ENCODE data around the gene TMEM270. TPM values are rescaled to one million over a fixed set of nuclear protein-coding genes. Genes with fewer than 3 reads are reported as not detected.
A peak's percentile ranks its signal among the peaks of the same experiment; 100 is the strongest.

TMEM270 gene, protein sequence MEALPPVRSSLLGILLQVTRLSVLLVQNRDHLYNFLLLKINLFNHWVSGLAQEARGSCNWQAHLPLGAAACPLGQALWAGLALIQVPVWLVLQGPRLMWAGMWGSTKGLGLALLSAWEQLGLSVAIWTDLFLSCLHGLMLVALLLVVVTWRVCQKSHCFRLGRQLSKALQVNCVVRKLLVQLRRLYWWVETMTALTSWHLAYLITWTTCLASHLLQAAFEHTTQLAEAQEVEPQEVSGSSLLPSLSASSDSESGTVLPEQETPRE
- 1.1 TPM for total RNA-seq (2021; ENCODE audit: unreplicated experiment)
- 0.81 and 0.85 TPM in 2 replicates for polyA plus RNA-seq (2012)
- percentile 21 among the genes with signal in this experiment for Bru-seq, nascent RNA
- not detected for BruChase-seq, experiment 1, labeled RNA remaining after a 6-hour chase
- percentile 7 among the genes with signal in this experiment for BruChase-seq, experiment 2, labeled RNA remaining after a 2-hour chase
- long read RNA-seq, partial matches to known transcripts, result 0 of 1 reads
- long read RNA-seq, other reads (novel, unspliced or antisense), result 1 of 1 reads

DNA sequence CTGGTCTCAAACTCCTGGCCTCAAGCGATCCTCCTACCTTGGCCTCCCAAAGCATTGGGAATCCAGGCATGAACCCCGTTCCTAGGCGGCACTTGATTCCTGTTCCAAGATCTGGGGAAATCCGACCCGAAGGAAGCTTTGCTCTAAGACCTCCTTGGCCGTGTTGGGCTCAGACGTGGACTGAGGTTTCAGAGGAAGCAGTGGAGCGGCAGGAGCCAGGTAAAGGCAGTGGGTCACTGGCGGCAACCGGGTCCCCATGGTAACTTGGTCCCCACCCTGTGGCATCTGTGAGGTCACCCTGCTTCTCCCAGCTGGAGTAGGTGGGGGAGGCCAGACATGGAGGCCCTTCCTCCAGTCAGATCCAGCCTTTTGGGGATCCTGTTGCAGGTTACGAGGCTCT is at the start of gene TMEM270:
Gene TMEM270, plus strand, starts transcription at position 301 of the 400 bp plus-strand sequence. Its CDS starts 36 bp downstream, at position 337.
- ChIA-PET POLR2A (no interaction called here), CTCF (no interaction called here), RAD21 (ENCODE audit: low non-redundant PET in 1 of 2, low total read pairs in 2 of 2, uncharacterized antibody in 2 of 2, unreplicated experiment in 2 of 2) (no interaction called here)
- Histone ChIP-seq H4K20me1 (ENCODE audit: insufficient read depth) (no peaks in the 10 kb centered on the region), H3K4me2 (ENCODE audit: low read length) (no peak within 1 kb of the TSS), H3K4me1 (ENCODE audit: control insufficient read depth in 1 of 2, insufficient read depth in 2 of 2, low read length in 2 of 2) (peaks cover 0 to 22% of the 10 kb centered on the region in 2 experiments; a peak in 3 of 4 replicates), H3K27ac (ENCODE audit: low read depth, low read length) (no peak within 1 kb of the TSS), H2AFZ (ENCODE audit: low read depth, low read length, poor library complexity, severe bottlenecking) (no peak within 1 kb of the TSS), H3K79me2 (ENCODE audit: insufficient read depth, low read length) (no peaks in the 10 kb centered on the region), H3K9me2 (ENCODE audit: insufficient read depth) (no peaks in the 10 kb centered on the region), H3K36me3 (ENCODE audit: control insufficient read depth in 1 of 2, insufficient read depth in 2 of 2, low read length in 2 of 2) (no peaks in the 10 kb centered on the region), H3K27me3 (ENCODE audit: insufficient read depth, low read length) (no peaks in the 10 kb centered on the region), H3K9me3 (ENCODE audit: control insufficient read depth in 1 of 2, insufficient read depth in 1 of 2, low read depth in 1 of 2, low read length in 2 of 2) (no peaks in the 10 kb centered on the region), H3K9ac (ENCODE audit: low read length) (no peak within 1 kb of the TSS), H3K4me3 (replicated peaks in 1 of 2; ENCODE audit: low read depth in 1 of 2, low read length in 2 of 2) (no peak within 1 kb of the TSS)
- no TSS peak for BruUV-seq (replicated peaks)
- no peak for ATAC-seq
- no peak for DNase-seq (ENCODE audit: low read depth, low spot score)
- no peak for TF ChIP-seq EGR1 (IDR thresholded peaks at IDR 0.05; ENCODE audit: low read depth)
- no peak for TF ChIP-seq EZH2phosphoT487 (IDR thresholded peaks at IDR 0.05; ENCODE audit: borderline replicate concordance)
- TF ChIP-seq CEBPB (IDR thresholded peaks at IDR 0.05; ENCODE audit: low read depth), result no peak
- no peak for TF ChIP-seq TCF7L2 (IDR thresholded peaks at IDR 0.05; ENCODE audit: borderline replicate concordance, extremely low read depth, insufficient read depth, insufficient read length)
- TF ChIP-seq JUND (IDR thresholded peaks at IDR 0.05), result no peak
- no peak for TF ChIP-seq POLR2AphosphoS5 (IDR thresholded peaks at IDR 0.05; ENCODE audit: low read depth, low read length)
- TF ChIP-seq, protein P1, sequence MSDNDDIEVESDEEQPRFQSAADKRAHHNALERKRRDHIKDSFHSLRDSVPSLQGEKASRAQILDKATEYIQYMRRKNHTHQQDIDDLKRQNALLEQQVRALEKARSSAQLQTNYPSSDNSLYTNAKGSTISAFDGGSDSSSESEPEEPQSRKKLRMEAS (IDR thresholded peaks at IDR 0.05), result no peak
- no peak for TF ChIP-seq CBX3 (IDR thresholded peaks at IDR 0.05; ENCODE audit: low read depth)
- TF ChIP-seq FOSL1 (IDR thresholded peaks at IDR 0.05; ENCODE audit: low read depth), result no peak
- TF ChIP-seq, protein P2, sequence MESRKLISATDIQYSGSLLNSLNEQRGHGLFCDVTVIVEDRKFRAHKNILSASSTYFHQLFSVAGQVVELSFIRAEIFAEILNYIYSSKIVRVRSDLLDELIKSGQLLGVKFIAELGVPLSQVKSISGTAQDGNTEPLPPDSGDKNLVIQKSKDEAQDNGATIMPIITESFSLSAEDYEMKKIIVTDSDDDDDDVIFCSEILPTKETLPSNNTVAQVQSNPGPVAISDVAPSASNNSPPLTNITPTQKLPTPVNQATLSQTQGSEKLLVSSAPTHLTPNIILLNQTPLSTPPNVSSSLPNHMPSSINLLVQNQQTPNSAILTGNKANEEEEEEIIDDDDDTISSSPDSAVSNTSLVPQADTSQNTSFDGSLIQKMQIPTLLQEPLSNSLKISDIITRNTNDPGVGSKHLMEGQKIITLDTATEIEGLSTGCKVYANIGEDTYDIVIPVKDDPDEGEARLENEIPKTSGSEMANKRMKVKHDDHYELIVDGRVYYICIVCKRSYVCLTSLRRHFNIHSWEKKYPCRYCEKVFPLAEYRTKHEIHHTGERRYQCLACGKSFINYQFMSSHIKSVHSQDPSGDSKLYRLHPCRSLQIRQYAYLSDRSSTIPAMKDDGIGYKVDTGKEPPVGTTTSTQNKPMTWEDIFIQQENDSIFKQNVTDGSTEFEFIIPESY (IDR thresholded peaks at IDR 0.05; ENCODE audit: extremely low read depth, insufficient replicate concordance, low read length), result no peak
- no peak for TF ChIP-seq YY1 (IDR thresholded peaks at IDR 0.05; ENCODE audit: extremely low read depth, insufficient replicate concordance, low read depth, low read length)
- TF ChIP-seq ZNF274 (IDR thresholded peaks at IDR 0.05; ENCODE audit: low read depth, low read length), result no peak
- no peak for TF ChIP-seq POLR2A (IDR thresholded peaks at IDR 0.05; ENCODE audit: borderline replicate concordance, extremely low read depth, insufficient read depth, insufficient read length)
- TF ChIP-seq, protein P3, sequence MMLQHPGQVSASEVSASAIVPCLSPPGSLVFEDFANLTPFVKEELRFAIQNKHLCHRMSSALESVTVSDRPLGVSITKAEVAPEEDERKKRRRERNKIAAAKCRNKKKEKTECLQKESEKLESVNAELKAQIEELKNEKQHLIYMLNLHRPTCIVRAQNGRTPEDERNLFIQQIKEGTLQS (IDR thresholded peaks at IDR 0.05), result no peak
- TF ChIP-seq SRF (IDR thresholded peaks at IDR 0.05; ENCODE audit: low read depth), result no peak
- no peak for TF ChIP-seq RAD21 (IDR thresholded peaks at IDR 0.05; ENCODE audit: low read depth)
- TF ChIP-seq ZFX (IDR thresholded peaks at IDR 0.05), result no peak
- TF ChIP-seq, protein P4, sequence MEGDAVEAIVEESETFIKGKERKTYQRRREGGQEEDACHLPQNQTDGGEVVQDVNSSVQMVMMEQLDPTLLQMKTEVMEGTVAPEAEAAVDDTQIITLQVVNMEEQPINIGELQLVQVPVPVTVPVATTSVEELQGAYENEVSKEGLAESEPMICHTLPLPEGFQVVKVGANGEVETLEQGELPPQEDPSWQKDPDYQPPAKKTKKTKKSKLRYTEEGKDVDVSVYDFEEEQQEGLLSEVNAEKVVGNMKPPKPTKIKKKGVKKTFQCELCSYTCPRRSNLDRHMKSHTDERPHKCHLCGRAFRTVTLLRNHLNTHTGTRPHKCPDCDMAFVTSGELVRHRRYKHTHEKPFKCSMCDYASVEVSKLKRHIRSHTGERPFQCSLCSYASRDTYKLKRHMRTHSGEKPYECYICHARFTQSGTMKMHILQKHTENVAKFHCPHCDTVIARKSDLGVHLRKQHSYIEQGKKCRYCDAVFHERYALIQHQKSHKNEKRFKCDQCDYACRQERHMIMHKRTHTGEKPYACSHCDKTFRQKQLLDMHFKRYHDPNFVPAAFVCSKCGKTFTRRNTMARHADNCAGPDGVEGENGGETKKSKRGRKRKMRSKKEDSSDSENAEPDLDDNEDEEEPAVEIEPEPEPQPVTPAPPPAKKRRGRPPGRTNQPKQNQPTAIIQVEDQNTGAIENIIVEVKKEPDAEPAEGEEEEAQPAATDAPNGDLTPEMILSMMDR (IDR thresholded peaks at IDR 0.05 in 2 of 3, conservative IDR thresholded peaks at IDR 0.05 in 1 of 3; ENCODE audit: borderline replicate concordance in 1 of 3, insufficient read depth in 1 of 3, low read depth in 2 of 3, low read length in 2 of 3), result no peak
- no peak for TF ChIP-seq SIN3A (IDR thresholded peaks at IDR 0.05; ENCODE audit: low read depth)
- intact Hi-C loops (cut with micrococcal nuclease), result no loop called here

Data from HCT116 (cell line).